Measurements from ENCODE around the gene C20orf144.

- no peak for TF ChIP-seq CTCF (IDR thresholded peaks at IDR 0.05)
- TF ChIP-seq POLR2A (IDR thresholded peaks at IDR 0.05) = no peak
Observed at GRCh38 chr20:33684533-33685327, 22.6 kb downstream of the C20orf144 start.

Measured in body of pancreas (tissue), 4 donors.